Epithelial cell of esophagus (primary cell): Measurements from ENCODE around the gene TMEM147.

ENCODE experiments used
- DNase-seq: peaks from one replicate; pipeline ENCODE4 v3.0.0; 2010; ENCODE audit warnings: low read depth
- H3K4me3 ChIP-seq: 2 replicates; pipeline ENCODE4 v1.5.1; 2011; ENCODE audit warnings: mild to moderate bottlenecking, low read length, control low read depth
- CTCF ChIP-seq: IDR thresholded peaks from 2 replicates; pipeline ENCODE4 v1.5.1; 2011; ENCODE audit warnings: low read depth, mild to moderate bottlenecking, low read length, control low read depth, inconsistent platforms; ENCODE audit not compliant: insufficient read depth; ENCODE audit errors: missing control alignments

TMEM147 gene

DNA sequence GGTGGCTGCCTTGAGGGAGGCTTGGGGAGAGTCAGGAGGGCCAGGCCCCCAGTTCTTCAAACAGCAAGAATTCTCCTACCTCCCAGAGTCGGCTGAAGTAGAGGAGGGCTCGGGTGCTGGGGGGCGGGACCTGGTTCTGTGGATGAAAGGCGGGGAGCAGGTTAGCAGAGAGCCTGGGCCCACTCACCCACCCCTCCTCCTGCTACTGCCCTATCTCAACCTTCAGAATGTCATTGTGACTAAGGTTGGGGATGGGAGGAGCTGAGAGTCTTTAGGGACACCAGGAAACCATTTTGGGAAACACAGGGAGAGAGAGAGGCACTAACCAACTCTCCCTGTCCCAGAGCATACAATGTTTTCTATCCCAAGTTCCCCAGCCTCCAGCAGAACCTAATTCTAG, 42.7 kb upstream of the TMEM147 start:
- DNase-seq: no peak
- no peak for TF ChIP-seq CTCF
- H3K4me3 ChIP-seq: no peak overlapping the region

DNA sequence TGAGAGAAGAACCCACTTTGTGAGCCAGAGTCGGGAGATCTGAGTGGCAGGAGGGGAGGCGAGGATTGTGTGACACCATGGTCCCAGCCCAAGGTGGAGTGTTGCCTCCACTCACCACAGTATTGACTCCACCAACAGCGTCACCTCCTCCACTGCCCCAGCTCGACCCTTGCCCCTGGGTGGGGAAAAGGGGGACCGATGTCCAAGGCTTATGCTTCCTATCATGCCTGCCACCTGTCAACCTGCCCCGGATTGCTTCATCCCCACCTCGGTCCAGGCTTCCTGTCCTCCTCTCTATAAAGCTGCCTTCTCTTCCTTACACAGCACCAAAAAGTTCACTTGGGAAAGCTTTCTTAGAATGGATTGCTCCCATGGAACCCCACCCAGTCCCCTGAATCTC, 39.4 kb upstream of the TMEM147 start:
- H3K4me3 ChIP-seq: no peak overlapping the region
- TF ChIP-seq CTCF: no peak
- DNase-seq: no peak

DNA sequence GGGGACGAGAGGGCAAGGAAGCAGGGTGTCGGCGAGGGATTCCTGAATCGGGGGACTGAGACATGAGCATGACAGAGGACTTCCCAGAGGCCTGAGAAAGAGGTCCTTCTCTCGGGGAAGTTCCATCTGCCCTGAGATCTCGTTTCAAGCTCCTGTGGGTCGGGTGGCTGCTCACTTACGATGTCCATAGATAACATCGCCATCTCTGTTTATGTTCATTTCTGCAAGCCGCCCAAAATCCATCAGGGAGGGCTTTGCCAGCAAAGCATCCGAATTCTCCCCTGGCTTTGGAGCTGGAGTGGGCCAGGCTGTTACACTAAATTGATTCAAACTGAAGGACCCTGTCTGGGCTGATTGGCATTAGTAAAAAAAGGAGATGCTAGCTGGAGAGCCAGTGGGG, 37.9 kb upstream of the TMEM147 start:
- DNase-seq: no peak
- TF ChIP-seq CTCF: no peak
- no peak overlapping the region for H3K4me3 ChIP-seq

- no peak overlapping the region for H3K4me3 ChIP-seq
- no peak for TF ChIP-seq CTCF
- DNase-seq: no peak
These were observed 37.3 kb upstream of the TMEM147 start for GRCh38 chr19:35508129-35508528.

DNA sequence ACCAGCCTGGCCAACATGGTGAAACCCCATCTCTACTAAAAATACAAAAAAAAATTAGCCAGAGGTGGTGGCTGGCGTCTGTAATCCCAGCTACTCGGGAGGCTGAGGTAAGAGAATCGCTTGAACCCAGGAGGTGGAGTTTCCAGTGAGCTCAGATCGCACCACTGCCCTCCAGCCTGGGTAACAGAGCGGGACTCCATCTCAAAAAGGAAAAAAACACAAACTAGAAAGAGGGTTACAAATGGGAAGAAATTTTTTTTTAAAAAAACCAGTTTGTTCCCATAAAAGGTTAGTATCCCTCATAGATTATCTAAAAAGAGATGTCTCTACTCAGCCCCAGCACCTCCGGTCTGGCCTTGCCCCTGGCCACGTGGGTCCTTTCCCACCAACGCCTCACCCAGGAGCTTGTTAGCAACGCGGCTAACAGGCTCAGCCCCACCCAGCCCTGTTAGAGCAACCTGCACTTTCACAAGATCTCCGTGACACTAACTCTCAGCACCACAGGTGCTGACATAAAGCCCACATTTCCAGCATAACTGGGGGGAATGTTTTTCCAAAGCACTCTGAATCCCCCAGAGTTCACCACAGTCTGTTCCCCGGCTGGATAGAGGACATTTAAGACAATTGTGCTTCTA, 36.3 kb upstream of the TMEM147 start:
- no peak for TF ChIP-seq CTCF
- DNase-seq: peak; percentile 89
- peak overlapping the region; percentile 64 for H3K4me3 ChIP-seq

DNA sequence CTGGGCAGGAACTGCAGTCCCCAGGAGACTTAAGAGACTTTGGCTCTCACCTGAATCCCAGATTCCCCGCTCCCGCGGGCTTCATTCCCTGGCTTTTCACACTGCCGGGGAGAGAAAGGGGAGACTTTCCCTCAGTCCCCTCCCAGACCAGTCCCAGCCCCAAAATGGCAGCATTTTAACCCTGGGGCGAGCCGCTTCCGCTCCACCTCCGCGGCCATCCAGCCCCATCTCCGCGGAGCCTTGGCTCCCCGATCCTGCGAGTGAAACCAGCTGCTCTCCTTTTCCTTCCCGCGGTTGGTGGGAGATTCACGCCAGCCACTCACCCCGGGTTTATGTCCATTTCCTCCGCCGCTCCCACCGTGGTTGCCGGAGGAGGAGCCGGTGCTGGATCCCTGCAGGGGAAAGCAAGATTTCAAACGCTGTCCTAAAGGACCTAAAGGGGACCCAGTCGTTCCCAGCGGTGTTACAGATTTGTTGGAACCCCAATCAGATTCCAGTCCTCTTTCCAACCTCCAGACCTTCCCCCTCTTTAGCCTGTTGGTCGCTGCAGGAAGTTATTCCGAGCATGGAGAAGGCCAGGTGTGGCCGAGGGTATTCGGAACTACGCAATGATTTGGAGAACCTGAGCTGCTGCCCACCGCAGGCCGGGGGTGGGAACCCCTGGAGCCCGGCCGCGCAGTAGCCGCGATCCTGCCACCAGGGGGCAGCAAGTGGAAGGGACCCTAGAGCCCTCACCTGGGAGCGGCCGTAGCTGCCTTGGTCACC, 35.4 kb upstream of the TMEM147 start:
- peak; percentile 87 for TF ChIP-seq CTCF
- DNase-seq: peak; percentile 80
- peak overlapping the region; percentile 64 for H3K4me3 ChIP-seq

DNA sequence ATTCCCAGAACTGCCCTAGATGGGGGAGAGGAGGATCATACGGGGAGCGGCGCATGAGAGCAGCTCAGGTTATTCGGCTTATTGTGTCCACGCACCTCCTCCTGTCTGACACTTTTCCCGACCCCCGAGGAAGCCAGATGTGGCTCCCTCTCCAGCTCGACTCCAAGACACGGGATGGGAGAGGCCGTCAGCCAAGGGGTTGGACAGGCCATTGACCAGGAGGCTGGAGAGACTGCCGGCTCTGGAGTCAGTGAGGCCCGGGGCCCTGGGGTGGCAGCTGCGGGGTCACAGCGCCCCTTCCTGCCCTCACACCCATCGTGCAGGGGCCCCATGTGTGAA, 34.8 kb upstream of the TMEM147 start:
- no peak for TF ChIP-seq CTCF
- no peak for DNase-seq
- H3K4me3 ChIP-seq: peak overlapping the region; percentile 64
